Measurements from ENCODE around the gene THADA. TPM values are rescaled to one million over a fixed set of nuclear protein-coding genes. Genes with fewer than 3 reads are reported as not detected.
"Not testable (repeated sequence)": the region's sequence is repeated elsewhere in the genome, so short reads cannot be mapped to it uniquely, and the experiment has no call there.

The THADA gene
- polyA plus RNA-seq, 3 donors = 31.0 to 43.5 (median 34.5) TPM

GRCh38 chr2:43203373-43203772 lies 392.5 kb downstream of the THADA start:
- no peak for DNase-seq (ENCODE audit: extremely low read depth in 1 of 11, low read depth in 9 of 11, low spot score in 4 of 11)

GRCh38 chr2:43202289-43202688 lies 393.5 kb downstream of the THADA start:
- no peak for DNase-seq (ENCODE audit: extremely low read depth in 1 of 11, low read depth in 9 of 11, low spot score in 4 of 11)

- no peak for DNase-seq (ENCODE audit: extremely low read depth in 1 of 11, low read depth in 9 of 11, low spot score in 4 of 11)
Measured at GRCh38 chr2:43201497-43201896, 394.3 kb downstream of the THADA start.

GRCh38 chr2:43201016-43201415 lies 394.8 kb downstream of the THADA start:
- DNase-seq (ENCODE audit: extremely low read depth in 1 of 11, low read depth in 9 of 11, low spot score in 4 of 11) = no peak

- no peak for DNase-seq (ENCODE audit: extremely low read depth in 1 of 11, low read depth in 9 of 11, low spot score in 4 of 11)
Measured at GRCh38 chr2:43199492-43200488, 396.0 kb downstream of the THADA start.

GRCh38 chr2:43198263-43198662 lies 397.6 kb downstream of the THADA start:
- DNase-seq (ENCODE audit: extremely low read depth in 1 of 11, low read depth in 9 of 11, low spot score in 4 of 11) = no peak

- DNase-seq (ENCODE audit: extremely low read depth in 1 of 11, low read depth in 9 of 11, low spot score in 4 of 11) = no peak
Measured at GRCh38 chr2:43197588-43197896, 398.3 kb downstream of the THADA start.

GRCh38 chr2:43196768-43197587 lies 398.9 kb downstream of the THADA start:
- DNase-seq (ENCODE audit: extremely low read depth in 1 of 11, low read depth in 9 of 11, low spot score in 4 of 11) = no peak

- DNase-seq (ENCODE audit: extremely low read depth in 1 of 11, low read depth in 9 of 11, low spot score in 4 of 11) = peak in 8 of 11 donors; percentile 49 to 86 (median 72)
Measured at GRCh38 chr2:43194121-43194869, 401.5 kb downstream of the THADA start.

- no peak for DNase-seq (ENCODE audit: extremely low read depth in 1 of 11, low read depth in 9 of 11, low spot score in 4 of 11)
Measured at GRCh38 chr2:43193652-43194120, 402.2 kb downstream of the THADA start.

- no peak for DNase-seq (ENCODE audit: extremely low read depth in 1 of 11, low read depth in 9 of 11, low spot score in 4 of 11)
Measured at GRCh38 chr2:43192744-43193651, 402.8 kb downstream of the THADA start.

- DNase-seq (ENCODE audit: extremely low read depth in 1 of 11, low read depth in 9 of 11, low spot score in 4 of 11) = no peak
Measured at GRCh38 chr2:43191947-43192516, 403.8 kb downstream of the THADA start.

- no peak for DNase-seq (ENCODE audit: extremely low read depth in 1 of 11, low read depth in 9 of 11, low spot score in 4 of 11)
Measured at GRCh38 chr2:43190311-43191052, 405.4 kb downstream of the THADA start.

GRCh38 chr2:43189861-43190260 lies 406.0 kb downstream of the THADA start:
- not testable (repeated sequence) for DNase-seq (ENCODE audit: extremely low read depth in 1 of 11, low read depth in 9 of 11, low spot score in 4 of 11)

GRCh38 chr2:43188561-43189386 lies 407.1 kb downstream of the THADA start:
- no peak for DNase-seq (ENCODE audit: extremely low read depth in 1 of 11, low read depth in 9 of 11, low spot score in 4 of 11)

GRCh38 chr2:43186679-43187374 lies 409.0 kb downstream of the THADA start:
- no peak for DNase-seq (ENCODE audit: extremely low read depth in 1 of 11, low read depth in 9 of 11, low spot score in 4 of 11)

All from renal cortex interstitium (tissue), 11 donors.